NB4 (cell line): ENCODE data around the gene CTDP1.

Source experiments
- MYC ChIP-seq: IDR thresholded peaks from 2 replicates; pipeline ENCODE4 v1.6.1; 2011; ENCODE audit warnings: low read depth, low read length
- POLR2A ChIP-seq: IDR thresholded peaks from 2 replicates; pipeline ENCODE4 v1.6.1; 2011; ENCODE audit warnings: mild to moderate bottlenecking; ENCODE audit not compliant: insufficient read length; ENCODE audit errors: extremely low read depth
- TF ChIP-seq, protein P1 (sequence below): IDR thresholded peaks from one replicate; pipeline ENCODE4 v1.5.1; 2012; ENCODE audit warnings: low read depth, low read length
- TF ChIP-seq, protein P2 (sequence below): IDR thresholded peaks from 2 replicates; pipeline ENCODE4 v1.6.1; 2011; ENCODE audit warnings: low read depth, low read length

DNA sequence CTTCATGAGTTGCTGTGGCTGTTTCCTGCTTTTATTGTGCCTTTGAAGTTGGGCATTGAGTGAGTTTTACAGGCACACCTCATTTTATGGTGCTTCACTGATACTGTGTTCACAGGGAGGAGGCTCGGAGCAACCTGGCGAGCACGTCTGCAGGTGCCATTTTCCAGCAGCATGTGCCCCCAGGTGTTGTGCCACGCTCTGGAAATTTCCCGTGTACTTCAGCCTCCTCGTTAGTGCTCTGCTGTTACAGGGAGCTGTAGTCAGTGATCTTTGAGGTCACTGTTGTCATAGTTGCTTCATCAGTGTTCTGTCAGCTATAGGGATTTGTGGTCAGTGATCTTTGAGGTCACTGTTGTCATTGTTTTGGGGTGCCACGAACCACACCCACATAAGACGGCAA lies 20.1 kb downstream of the CTDP1 start:
- TF ChIP-seq POLR2A (no peak), MYC (no peak)
- TF ChIP-seq, protein P1, sequence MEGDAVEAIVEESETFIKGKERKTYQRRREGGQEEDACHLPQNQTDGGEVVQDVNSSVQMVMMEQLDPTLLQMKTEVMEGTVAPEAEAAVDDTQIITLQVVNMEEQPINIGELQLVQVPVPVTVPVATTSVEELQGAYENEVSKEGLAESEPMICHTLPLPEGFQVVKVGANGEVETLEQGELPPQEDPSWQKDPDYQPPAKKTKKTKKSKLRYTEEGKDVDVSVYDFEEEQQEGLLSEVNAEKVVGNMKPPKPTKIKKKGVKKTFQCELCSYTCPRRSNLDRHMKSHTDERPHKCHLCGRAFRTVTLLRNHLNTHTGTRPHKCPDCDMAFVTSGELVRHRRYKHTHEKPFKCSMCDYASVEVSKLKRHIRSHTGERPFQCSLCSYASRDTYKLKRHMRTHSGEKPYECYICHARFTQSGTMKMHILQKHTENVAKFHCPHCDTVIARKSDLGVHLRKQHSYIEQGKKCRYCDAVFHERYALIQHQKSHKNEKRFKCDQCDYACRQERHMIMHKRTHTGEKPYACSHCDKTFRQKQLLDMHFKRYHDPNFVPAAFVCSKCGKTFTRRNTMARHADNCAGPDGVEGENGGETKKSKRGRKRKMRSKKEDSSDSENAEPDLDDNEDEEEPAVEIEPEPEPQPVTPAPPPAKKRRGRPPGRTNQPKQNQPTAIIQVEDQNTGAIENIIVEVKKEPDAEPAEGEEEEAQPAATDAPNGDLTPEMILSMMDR: no peak
- TF ChIP-seq, protein P2, sequence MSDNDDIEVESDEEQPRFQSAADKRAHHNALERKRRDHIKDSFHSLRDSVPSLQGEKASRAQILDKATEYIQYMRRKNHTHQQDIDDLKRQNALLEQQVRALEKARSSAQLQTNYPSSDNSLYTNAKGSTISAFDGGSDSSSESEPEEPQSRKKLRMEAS: no peak
